Vagina (tissue), 2 donors: ENCODE data around the gene SCN8A.

Experiments used
- POLR2A ChIP-seq, 2 donors: fragments of 450-650 bp; IDR thresholded peaks; one replicate each; pipeline ENCODE4 v1.6.1; 2017; ENCODE audit warnings: antibody characterized with exemption in 2 of 2, mild to moderate bottlenecking in 2 of 2, moderate library complexity in 2 of 2
- POLR2AphosphoS5 ChIP-seq, 2 donors: sonication (generic); formaldehyde crosslinking; IDR thresholded peaks; one replicate each; pipeline ENCODE4 v1.9.0; 2017; ENCODE audit warnings: antibody characterized with exemption in 2 of 2, mild to moderate bottlenecking in 2 of 2, low read depth in 1 of 2; ENCODE audit not compliant: insufficient read depth in 1 of 2
- TF ChIP-seq, protein P1 (sequence below), 3 experiments: fragments of 450-650 bp in 2 of 3; fragments of 200-600 bp in 1 of 3; sonication (generic) in 1 of 3; IDR thresholded peaks; one replicate each; pipeline ENCODE4 v1.5.1; 2017 to 2019; ENCODE audit warnings: antibody characterized with exemption in 3 of 3, mild to moderate bottlenecking in 2 of 3, moderate library complexity in 2 of 3

DNA sequence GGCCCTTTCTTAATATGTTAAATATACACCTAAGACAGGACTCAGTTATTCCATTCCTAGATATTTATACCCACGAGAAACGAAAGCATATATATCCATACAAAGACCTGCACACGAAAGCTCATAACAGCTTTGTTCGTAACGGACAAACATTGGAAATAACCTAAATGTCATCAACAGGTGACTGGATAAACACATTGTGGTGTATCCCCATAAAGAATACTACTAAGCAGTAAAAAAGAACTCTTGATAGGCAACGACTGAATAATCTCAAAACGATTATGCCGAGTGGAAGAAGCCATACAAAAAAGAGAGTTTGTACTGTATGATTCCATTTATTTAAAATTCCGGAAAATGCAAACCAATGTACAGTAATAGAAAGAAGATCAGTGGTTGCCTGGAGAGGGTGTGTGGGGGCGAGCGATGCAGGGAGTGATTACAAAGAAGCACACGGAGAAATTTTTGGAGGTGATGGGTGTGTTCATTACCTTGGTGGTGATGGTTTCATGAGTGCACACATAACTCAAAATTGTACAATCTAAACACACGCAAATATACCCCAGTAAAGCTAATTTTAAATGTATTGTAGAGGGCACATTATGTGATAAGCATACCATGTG is 1.4 kb upstream of the SCN8A start:
- TF ChIP-seq, protein P1, sequence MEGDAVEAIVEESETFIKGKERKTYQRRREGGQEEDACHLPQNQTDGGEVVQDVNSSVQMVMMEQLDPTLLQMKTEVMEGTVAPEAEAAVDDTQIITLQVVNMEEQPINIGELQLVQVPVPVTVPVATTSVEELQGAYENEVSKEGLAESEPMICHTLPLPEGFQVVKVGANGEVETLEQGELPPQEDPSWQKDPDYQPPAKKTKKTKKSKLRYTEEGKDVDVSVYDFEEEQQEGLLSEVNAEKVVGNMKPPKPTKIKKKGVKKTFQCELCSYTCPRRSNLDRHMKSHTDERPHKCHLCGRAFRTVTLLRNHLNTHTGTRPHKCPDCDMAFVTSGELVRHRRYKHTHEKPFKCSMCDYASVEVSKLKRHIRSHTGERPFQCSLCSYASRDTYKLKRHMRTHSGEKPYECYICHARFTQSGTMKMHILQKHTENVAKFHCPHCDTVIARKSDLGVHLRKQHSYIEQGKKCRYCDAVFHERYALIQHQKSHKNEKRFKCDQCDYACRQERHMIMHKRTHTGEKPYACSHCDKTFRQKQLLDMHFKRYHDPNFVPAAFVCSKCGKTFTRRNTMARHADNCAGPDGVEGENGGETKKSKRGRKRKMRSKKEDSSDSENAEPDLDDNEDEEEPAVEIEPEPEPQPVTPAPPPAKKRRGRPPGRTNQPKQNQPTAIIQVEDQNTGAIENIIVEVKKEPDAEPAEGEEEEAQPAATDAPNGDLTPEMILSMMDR (IDR thresholded peaks at IDR 0.05) = no peak
- no peak for TF ChIP-seq POLR2A (IDR thresholded peaks at IDR 0.05)
- TF ChIP-seq POLR2AphosphoS5 (IDR thresholded peaks at IDR 0.05; ENCODE audit: insufficient read depth in 1 of 2, low read depth in 1 of 2) = no peak
